Activated naive CD4-positive, alpha-beta T cell treated with anti-CD3 and anti-CD28 coated beads, Interleukin-2, amount 10 ng/mL, durations not matched to agents 7 days and 5 days (primary cell): ENCODE measurements around the gene CERK.

Experiments
- CTCF ChIA-PET: fragments of 350-600 bp; sonication (Branson Sonifier 250); formaldehyde crosslinking; loops from one replicate; lab custom pipeline; 2021; ENCODE audit warnings: antibody characterized with exemption; lab: Charles Lee
- DNase-seq: peaks from one replicate; pipeline ENCODE4 v3.0.0-alpha.2; 2020
- H3K27ac Mint-ChIP-seq: one replicate; pipeline ENCODE4 v1.8.0; 2021; ENCODE audit warnings: mild to moderate bottlenecking, moderate library complexity, mixed read lengths
- H3K27me3 Mint-ChIP-seq: one replicate; pipeline ENCODE4 v1.8.0; 2021; ENCODE audit warnings: mild to moderate bottlenecking, mixed read lengths
- H3K36me3 Mint-ChIP-seq: one replicate; pipeline ENCODE4 v1.8.0; 2021; ENCODE audit warnings: mixed read lengths
- H3K4me1 Mint-ChIP-seq: one replicate; pipeline ENCODE4 v1.8.0; 2021; ENCODE audit warnings: mixed read lengths
- H3K4me3 Mint-ChIP-seq: one replicate; pipeline ENCODE4 v1.8.0; 2021; ENCODE audit warnings: mild to moderate bottlenecking, moderate library complexity, mixed read lengths
- H3K9me3 Mint-ChIP-seq: one replicate; pipeline ENCODE4 v1.8.0; 2021; ENCODE audit warnings: mixed read lengths

Gene CERK

DNA sequence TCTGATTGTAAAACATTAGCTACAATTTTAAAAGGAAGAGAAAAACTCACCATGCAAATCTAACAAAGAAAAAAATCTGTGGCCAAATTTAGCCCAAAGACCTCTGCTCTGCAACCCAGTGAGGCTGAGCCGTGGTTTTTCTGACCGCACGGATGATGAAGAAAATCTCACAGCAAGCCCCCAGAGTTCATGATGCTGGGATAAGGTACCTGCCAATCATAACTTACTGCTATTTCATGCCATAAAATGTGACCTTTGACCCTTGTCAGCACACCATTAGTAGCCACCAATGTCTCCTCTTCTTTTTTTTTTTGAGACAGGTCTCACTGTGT lies 11.1 kb downstream of the CERK start:
- no peaks in the 10 kb centered on the region for H3K27me3 Mint-ChIP-seq
- no peak for DNase-seq
- CTCF ChIA-PET: no interaction called here
- peaks cover 17% of the 10 kb centered on the region for H3K4me1 Mint-ChIP-seq
- H3K9me3 Mint-ChIP-seq: no peaks in the 10 kb centered on the region
- peaks cover 35% of the 10 kb centered on the region for H3K36me3 Mint-ChIP-seq
- no peak overlapping the region for H3K4me3 Mint-ChIP-seq
- H3K27ac Mint-ChIP-seq: peak overlapping the region; percentile 45

DNA sequence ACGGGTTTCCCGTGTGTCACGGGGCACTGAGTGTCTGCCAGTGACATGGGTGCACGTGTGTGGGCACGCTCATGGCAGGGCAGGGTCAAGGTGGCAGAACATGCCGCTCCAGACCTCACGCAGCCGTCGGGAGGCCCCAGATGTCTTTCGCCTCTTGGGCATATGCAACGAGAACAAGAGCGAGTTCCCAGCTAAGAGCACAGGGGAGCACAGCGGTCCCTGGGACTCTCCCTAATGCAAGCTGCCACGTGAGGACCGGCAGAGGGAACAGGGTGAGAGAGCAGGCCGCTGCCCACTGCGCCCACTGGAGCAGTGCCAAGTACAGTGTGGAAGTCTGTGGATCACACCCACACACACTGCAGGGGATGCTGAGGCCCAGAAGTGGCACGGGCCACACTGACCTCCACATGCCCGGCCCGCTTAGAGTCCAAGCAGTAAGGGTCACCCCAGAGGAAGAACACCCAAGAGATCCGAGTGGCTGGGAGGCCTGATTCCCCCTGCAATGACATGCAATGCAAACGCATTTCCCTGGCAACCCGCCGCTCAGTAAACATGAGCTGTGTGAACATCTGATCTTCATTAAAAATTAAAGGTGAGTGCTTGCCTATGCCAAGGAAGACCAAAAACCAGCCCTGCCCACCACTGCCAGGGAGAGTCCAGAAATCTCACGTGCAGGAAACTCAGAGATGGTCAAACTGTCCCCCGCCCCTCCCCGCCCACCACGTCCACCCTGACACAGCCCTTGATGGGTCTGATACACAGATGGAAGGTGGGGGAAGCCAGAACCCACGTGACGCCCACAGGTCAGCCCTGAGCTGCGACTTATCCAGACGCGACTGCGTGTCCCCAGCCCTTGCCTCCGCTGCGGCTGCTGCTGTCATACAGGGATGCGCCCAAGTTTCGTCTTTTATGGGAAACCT lies 11.7 kb downstream of the CERK start:
- CTCF ChIA-PET: no interaction called here
- H3K36me3 Mint-ChIP-seq: peaks cover 32% of the 10 kb centered on the region

DNA sequence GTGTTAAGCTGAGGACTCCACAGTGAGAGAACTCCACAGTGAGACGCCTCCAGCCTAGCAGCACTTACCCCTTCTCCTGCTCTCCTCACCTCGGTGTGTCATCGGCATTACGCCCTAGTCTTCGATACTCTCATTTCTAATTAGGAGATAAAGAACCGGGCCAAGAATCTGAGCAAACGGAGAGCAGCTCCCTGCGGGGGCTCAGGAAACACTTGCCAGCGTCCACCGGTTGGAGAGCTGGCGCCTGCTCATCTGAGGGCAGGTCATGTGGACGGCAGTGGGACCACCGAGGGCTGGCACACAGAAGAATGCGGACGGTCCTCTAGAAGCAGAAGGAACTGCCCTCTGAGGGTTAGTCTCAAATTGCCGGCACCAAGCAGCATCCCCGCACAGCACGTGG lies 13.0 kb downstream of the CERK start:
- CTCF ChIA-PET: interaction anchor here (1.8 kb wide), 1 partner anchor 34 kb away, joined by 5 read pairs; no protein-coding TSS in a partner anchor
- H3K36me3 Mint-ChIP-seq: peaks cover 28% of the 10 kb centered on the region
- no peak overlapping the region for H3K4me3 Mint-ChIP-seq
- peaks cover 5% of the 10 kb centered on the region for H3K4me1 Mint-ChIP-seq
- no peaks in the 10 kb centered on the region for H3K27me3 Mint-ChIP-seq
- DNase-seq: no peak
- no peaks in the 10 kb centered on the region for H3K9me3 Mint-ChIP-seq
- no peak overlapping the region for H3K27ac Mint-ChIP-seq

More for the DNA sequence above, 11.7 kb downstream of the CERK start:
- DNase-seq: no peak
- no peaks in the 10 kb centered on the region for H3K27me3 Mint-ChIP-seq
- H3K9me3 Mint-ChIP-seq: no peaks in the 10 kb centered on the region
- H3K4me3 Mint-ChIP-seq: no peak overlapping the region
- H3K27ac Mint-ChIP-seq: peak overlapping the region; percentile 52
- peaks cover 11% of the 10 kb centered on the region for H3K4me1 Mint-ChIP-seq

DNA sequence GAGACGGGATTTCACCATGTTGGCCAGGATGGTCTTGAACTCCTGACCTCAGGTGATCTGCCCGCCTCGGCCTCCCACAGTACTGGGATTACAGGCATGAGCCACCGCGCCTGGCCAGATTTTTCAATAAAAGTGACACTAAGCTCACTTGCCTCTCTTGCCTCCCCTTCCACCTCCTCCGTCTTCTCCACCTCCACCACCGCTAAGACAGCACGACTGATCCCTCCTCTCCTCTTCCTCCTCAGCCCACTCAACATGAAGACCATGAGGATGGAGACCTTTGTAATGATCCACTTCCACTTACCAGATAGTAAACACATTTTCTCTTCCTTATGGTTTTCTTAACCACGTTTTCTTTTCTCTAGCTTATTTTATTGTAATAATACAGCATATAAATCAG lies 14.2 kb downstream of the CERK start:
- Mint-ChIP-seq H3K4me1 (peaks cover 2% of the 10 kb centered on the region), H3K36me3 (peaks cover 33% of the 10 kb centered on the region), H3K27ac (no peak overlapping the region), H3K4me3 (no peak overlapping the region), H3K9me3 (no peaks in the 10 kb centered on the region), H3K27me3 (no peaks in the 10 kb centered on the region)
- CTCF ChIA-PET: interaction anchor here (1.8 kb wide), 1 partner anchor 35 kb away, joined by 5 read pairs; no protein-coding TSS in a partner anchor
- DNase-seq: no peak

DNA sequence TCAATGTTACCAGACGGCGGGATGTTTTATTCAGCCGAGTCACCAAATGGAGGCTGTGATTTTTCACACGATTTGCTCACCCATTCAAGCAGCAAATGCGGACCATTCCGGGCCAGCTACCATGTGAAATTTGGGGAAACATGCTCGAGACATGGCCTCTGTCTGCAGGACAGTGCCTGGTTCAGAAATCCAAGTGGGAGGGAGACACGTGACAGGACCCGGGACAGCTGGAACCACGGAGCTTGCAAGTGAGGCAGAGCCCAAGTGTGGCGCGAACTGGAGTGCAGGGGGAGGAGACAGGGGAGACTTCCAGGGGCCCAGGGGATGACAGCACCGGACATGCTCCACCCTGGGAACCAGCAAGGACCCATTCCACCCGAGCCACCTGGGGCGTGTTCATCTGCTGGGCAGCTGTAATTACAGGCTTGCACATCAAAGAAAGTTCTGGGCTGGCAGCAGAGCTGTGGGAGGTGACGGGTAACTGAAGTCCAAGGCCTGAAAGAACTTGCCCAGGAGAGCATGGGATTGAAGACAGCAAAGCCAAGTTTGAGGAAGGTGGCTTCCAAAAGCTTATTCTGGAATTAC lies 16.5 kb downstream of the CERK start:
- no peak overlapping the region for H3K27ac Mint-ChIP-seq
- peaks cover 41% of the 10 kb centered on the region for H3K36me3 Mint-ChIP-seq
- no peak overlapping the region for H3K4me3 Mint-ChIP-seq
- DNase-seq: no peak
- CTCF ChIA-PET: interaction anchor here (1.8 kb wide), 1 partner anchor 158 kb away, joined by 8 read pairs; no protein-coding TSS in a partner anchor
- no peaks in the 10 kb centered on the region for H3K27me3 Mint-ChIP-seq
- no peaks in the 10 kb centered on the region for H3K9me3 Mint-ChIP-seq
- H3K4me1 Mint-ChIP-seq: no peaks in the 10 kb centered on the region

- H3K4me3 Mint-ChIP-seq: no peak overlapping the region
- H3K27me3 Mint-ChIP-seq: no peaks in the 10 kb centered on the region
- DNase-seq: no peak
- CTCF ChIA-PET: interaction anchor here (1.8 kb wide), 1 partner anchor 156 kb away, joined by 8 read pairs; no protein-coding TSS in a partner anchor
- peaks cover 47% of the 10 kb centered on the region for H3K36me3 Mint-ChIP-seq
- H3K9me3 Mint-ChIP-seq: no peaks in the 10 kb centered on the region
- no peaks in the 10 kb centered on the region for H3K4me1 Mint-ChIP-seq
- no peak overlapping the region for H3K27ac Mint-ChIP-seq
These were observed 18.1 kb downstream of the CERK start for GRCh38 chr22:46719921-46720320.

DNA sequence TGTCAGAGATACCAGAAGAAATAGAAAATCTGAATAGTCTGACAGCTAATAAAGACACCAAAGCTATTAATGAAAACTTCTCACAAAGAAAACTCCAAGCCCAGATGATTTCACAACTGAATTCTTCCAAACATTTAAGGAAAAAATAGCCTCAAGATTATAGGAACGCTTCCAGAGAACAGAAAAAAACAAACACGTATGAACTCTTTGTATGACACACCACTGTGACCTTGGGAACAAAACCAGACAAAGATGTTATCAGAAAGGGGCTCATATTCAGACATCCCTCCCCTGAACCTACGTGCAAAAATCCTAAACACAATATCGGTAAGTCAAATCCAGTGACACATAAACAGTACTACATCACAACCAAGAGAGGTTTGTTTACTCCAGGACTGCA lies 23.5 kb downstream of the CERK start:
- CTCF ChIA-PET: no interaction called here
- Mint-ChIP-seq H3K27me3 (no peaks in the 10 kb centered on the region), H3K9me3 (no peaks in the 10 kb centered on the region), H3K36me3 (peaks cover 61% of the 10 kb centered on the region), H3K27ac (peak overlapping the region; percentile 19), H3K4me3 (no peak overlapping the region), H3K4me1 (no peaks in the 10 kb centered on the region)
- no peak for DNase-seq

- CTCF ChIA-PET: no interaction called here
- H3K9me3 Mint-ChIP-seq: no peaks in the 10 kb centered on the region
- no peak overlapping the region for H3K4me3 Mint-ChIP-seq
- H3K27ac Mint-ChIP-seq: no peak overlapping the region
- no peaks in the 10 kb centered on the region for H3K4me1 Mint-ChIP-seq
- peaks cover 66% of the 10 kb centered on the region for H3K36me3 Mint-ChIP-seq
- no peaks in the 10 kb centered on the region for H3K27me3 Mint-ChIP-seq
- DNase-seq: no peak
These were observed 25.8 kb downstream of the CERK start for GRCh38 chr22:46712288-46712687.

GRCh38 chr22:46710806-46711205 lies 27.2 kb downstream of the CERK start:
- Mint-ChIP-seq H3K36me3 (peaks cover 74% of the 10 kb centered on the region), H3K27me3 (no peaks in the 10 kb centered on the region), H3K27ac (no peak overlapping the region), H3K4me3 (no peak overlapping the region), H3K9me3 (no peaks in the 10 kb centered on the region), H3K4me1 (no peaks in the 10 kb centered on the region)
- no peak for DNase-seq
- CTCF ChIA-PET: no interaction called here

DNA sequence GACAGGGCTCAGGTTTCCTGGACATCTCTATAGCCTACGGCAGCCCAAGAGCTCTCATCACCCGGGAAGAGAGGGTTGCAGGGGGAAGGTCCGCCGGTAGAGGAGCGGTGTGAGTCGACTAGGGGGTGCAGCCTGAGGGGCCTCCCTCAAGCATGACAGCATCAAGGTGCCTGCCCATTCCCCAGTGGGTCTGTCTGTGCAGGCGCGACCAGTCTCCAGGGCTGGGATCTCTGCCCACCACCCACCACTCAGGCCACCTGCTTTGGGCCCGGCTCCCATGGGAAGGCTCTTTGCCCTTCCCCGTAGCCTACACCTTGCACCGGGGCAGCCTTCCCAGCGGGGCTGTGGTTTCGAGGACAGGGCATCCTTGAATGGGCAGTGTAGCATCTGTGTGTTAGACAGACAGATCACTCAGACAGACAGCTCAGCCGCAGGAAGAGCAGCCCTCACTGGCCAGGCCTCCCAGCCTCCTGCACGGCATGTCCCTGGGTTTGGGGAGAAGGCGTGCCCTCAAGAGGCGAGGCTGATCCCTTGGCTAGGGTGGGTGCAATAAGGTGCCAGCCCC lies 29.2 kb downstream of the CERK start:
- Mint-ChIP-seq H3K4me3 (no peak overlapping the region), H3K9me3 (no peaks in the 10 kb centered on the region), H3K27ac (no peak overlapping the region), H3K27me3 (no peaks in the 10 kb centered on the region), H3K4me1 (no peaks in the 10 kb centered on the region), H3K36me3 (peaks cover 73% of the 10 kb centered on the region)
- DNase-seq: no peak
- CTCF ChIA-PET: no interaction called here

DNA sequence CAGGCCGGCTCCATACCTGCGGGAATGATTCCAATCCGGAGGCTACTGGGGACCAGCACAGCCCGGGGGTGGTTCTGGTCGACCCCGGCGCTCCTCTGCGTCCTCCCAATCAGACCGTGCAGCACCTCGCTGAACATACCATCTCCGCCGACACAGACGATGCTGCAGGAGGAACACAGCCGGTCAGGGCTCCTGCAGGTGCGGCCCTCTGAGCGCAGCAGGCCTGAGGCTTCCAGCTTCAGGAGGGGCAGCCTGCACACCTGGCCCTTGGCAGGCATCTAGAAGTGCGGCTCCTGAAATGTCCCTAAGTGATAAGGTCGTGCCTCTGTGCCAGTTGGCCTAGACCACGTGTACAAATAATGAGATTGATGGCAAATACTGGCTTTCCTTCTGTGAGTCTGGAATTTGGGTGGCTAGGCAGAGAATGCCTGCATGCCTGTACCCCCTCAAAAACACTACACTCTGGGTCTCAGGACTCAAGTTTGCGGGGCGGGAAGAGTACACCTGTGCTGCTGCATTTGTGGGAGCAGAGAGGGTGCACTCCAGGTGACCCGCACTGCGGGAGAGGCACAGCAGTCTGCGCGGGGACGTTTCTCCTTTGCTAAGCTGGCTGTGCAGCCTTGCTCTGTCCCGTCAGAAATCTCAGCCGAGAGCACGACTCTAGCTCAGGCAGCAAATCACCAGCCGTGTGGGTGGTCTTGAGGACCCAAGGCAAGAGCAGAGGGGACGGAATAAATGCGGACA lies 30.1 kb downstream of the CERK start:
- CTCF ChIA-PET: no interaction called here
- Mint-ChIP-seq H3K27ac (no peak overlapping the region), H3K4me3 (no peak overlapping the region), H3K27me3 (no peaks in the 10 kb centered on the region), H3K9me3 (no peaks in the 10 kb centered on the region), H3K36me3 (peaks cover 78% of the 10 kb centered on the region), H3K4me1 (no peaks in the 10 kb centered on the region)
- no peak for DNase-seq

DNA sequence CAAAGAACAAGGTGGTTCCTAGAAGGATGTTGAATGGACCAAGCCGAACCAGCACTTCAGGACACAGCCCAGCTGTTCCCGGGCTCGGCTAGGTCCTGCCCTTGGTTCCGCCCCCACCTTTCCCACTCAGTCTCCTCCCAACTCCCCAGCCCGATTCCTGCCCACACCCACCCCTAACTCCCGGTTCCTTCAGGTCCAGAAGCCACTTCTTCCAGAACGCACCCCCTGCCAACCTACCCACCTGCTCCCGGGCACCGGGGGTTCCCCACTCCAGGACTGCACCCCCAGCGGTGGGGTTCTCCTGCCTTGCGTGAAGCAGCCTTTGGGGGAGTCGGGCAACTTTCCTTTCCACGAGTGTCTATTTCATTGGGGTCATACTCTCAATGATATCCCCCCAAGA lies 30.7 kb downstream of the CERK start:
- Mint-ChIP-seq H3K9me3 (no peaks in the 10 kb centered on the region), H3K27me3 (no peaks in the 10 kb centered on the region), H3K4me1 (no peaks in the 10 kb centered on the region), H3K27ac (no peak overlapping the region), H3K4me3 (no peak overlapping the region), H3K36me3 (peaks cover 80% of the 10 kb centered on the region)
- CTCF ChIA-PET: no interaction called here
- no peak for DNase-seq

DNA sequence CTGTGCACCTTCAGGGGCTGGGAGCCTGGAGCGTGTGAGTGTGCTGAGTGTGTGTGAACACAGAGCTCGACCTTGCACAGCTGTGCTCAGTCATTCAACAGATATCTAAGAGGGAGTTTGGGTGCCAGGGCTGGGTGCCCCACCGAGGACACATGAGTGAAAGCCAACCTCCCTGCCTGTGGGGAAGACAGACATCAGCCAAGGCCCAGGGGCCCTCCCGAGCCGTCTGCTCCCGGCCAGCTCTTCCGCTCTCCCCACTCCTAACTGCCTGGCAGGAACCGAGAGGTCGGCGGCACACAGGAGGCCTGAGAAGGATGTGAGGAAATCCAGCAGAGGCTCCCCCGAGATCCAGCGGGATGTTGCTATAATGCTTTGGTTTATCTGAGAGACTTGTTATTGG lies 32.0 kb downstream of the CERK start:
- Mint-ChIP-seq H3K4me3 (no peak overlapping the region), H3K4me1 (no peaks in the 10 kb centered on the region), H3K27me3 (no peaks in the 10 kb centered on the region), H3K36me3 (peaks cover 73% of the 10 kb centered on the region), H3K27ac (no peak overlapping the region), H3K9me3 (no peaks in the 10 kb centered on the region)
- no peak for DNase-seq
- CTCF ChIA-PET: no interaction called here

DNA sequence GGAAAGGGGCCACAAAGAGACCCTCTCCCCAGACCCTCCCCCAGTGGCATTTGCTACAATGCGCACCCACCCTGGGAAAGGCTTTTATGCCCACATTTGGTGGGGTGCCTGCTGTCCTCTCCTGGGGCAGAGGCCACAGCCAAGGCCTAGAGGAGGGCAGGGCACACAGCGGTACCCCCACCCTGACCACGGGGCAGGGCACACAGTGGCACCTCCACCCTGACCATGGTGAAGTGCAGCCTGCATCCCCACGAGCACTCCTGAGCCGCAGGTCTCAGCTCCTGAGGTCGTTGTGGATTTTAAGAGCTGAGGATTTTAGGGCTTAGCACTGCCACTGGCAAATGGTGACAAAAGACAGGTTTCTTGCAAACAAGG lies 34.1 kb downstream of the CERK start:
- no peak for DNase-seq
- H3K27me3 Mint-ChIP-seq: no peaks in the 10 kb centered on the region
- no peak overlapping the region for H3K4me3 Mint-ChIP-seq
- H3K36me3 Mint-ChIP-seq: peaks cover 71% of the 10 kb centered on the region
- no peak overlapping the region for H3K27ac Mint-ChIP-seq
- CTCF ChIA-PET: no interaction called here
- H3K4me1 Mint-ChIP-seq: no peaks in the 10 kb centered on the region
- no peaks in the 10 kb centered on the region for H3K9me3 Mint-ChIP-seq
